Spleen (tissue), 7 donors: ENCODE results near the gene HAPLN1.

Experiments
- POLR2A ChIP-seq, 3 donors: fragments of 450-650 bp; IDR thresholded peaks; one replicate each; pipeline ENCODE4 v1.5.1; 2017; ENCODE audit warnings: antibody characterized with exemption in 3 of 3, mild to moderate bottlenecking in 1 of 3
- POLR2AphosphoS5 ChIP-seq, 3 donors: sonication (generic); formaldehyde crosslinking; IDR thresholded peaks; one replicate each; pipeline ENCODE4 v1.5.1; 2017; ENCODE audit warnings: antibody characterized with exemption in 3 of 3
- TF ChIP-seq, protein P1 (sequence below), 11 experiments: fragments of 200-600 bp in 7 of 11; fragments of 450-650 bp in 4 of 11; sonication (generic) in 4 of 11; IDR thresholded peaks in 8 of 11; conservative IDR thresholded peaks in 3 of 11; 1 replicate in 7 of 11; 2 replicates in 4 of 11; pipeline versions ENCODE4 v1.4.0 to v1.8.0; 2016 to 2021; ENCODE audit warnings: antibody characterized with exemption in 11 of 11, inconsistent platforms in 4 of 11, mild to moderate bottlenecking in 1 of 11
- donor health status: DM: no; HTN: no; CAD: no; lungs with moderate emphysema.
- donor health status: DM: no; HTN: no; CAD: no.
- donor health status: DM: no; HTN: no; CAD: no.

DNA sequence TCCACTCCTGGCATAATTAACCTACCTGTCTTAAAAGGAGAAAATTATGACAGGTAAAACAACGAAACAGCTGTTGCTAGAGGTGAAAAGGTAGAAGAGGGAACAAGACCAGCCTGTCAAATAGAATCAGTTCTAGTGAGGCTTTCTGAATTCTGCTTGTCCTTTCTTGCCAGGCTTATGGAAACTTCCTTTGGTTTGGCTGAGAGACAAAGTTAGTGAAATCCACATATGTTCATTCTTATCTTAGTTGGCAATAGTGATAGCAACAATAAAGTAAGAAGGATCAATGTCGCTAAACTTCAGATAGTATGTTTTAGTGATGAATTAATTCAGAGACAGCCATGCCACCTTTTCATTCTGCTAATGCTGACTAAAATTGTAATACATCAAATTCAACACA is 34.4 kb downstream of the HAPLN1 start:
- TF ChIP-seq POLR2AphosphoS5 (IDR thresholded peaks at IDR 0.05) (no peak), POLR2A (IDR thresholded peaks at IDR 0.05) (no peak)
- TF ChIP-seq, protein P1, sequence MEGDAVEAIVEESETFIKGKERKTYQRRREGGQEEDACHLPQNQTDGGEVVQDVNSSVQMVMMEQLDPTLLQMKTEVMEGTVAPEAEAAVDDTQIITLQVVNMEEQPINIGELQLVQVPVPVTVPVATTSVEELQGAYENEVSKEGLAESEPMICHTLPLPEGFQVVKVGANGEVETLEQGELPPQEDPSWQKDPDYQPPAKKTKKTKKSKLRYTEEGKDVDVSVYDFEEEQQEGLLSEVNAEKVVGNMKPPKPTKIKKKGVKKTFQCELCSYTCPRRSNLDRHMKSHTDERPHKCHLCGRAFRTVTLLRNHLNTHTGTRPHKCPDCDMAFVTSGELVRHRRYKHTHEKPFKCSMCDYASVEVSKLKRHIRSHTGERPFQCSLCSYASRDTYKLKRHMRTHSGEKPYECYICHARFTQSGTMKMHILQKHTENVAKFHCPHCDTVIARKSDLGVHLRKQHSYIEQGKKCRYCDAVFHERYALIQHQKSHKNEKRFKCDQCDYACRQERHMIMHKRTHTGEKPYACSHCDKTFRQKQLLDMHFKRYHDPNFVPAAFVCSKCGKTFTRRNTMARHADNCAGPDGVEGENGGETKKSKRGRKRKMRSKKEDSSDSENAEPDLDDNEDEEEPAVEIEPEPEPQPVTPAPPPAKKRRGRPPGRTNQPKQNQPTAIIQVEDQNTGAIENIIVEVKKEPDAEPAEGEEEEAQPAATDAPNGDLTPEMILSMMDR (IDR thresholded peaks at IDR 0.05 in 8 of 11, conservative IDR thresholded peaks at IDR 0.05 in 3 of 11), result no peak
